ENCODE measurements around the gene POLR2E.

The POLR2E gene

DNA sequence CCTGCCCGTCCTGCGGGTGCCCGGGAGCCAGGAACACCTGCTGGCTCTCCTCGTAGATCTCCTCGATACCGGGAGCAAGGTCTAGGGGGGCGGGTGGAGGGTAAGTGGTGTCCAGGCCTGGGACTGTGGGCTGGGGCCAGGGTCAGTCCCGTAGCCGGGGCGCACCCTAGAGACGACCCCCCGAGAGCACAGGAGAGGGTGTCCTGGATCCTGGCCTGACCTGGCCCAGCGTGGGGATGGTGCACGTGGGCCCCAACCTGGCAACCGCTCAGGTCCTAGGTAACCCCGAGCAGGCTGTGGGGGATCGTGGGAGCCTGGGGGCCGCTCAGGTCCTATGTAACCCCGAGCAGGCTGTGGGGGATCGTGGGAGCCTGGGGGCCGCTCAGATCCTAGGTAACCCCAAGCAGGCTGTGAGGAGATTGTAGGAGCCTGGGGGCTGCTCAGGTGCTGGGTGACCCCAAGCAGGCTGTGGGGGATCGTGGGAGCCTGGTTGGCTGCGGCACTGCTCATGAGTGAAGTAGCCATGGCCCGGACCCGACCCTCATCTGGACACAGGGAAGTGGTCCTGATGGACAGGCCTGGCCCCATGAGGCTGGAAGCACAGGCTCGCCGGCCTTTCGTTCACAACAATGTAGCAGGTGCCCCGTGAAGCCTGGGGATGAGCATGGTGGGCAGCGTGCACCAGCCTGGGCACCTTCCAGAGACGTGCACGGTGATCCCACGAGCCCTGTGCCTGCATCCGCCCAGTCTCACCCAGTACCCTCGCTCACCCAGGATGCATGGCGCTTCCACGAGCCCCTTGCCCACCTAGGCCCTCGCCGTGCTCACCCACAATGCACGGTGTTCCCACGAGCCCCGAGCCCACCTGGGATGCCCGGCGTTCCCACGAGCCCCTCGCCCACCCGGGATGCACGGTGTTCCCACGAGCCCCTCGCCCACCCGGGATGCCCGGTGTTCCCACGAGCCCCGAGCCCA lies 14.8 kb upstream of the POLR2E start:
- no peak for DNase-seq

DNA sequence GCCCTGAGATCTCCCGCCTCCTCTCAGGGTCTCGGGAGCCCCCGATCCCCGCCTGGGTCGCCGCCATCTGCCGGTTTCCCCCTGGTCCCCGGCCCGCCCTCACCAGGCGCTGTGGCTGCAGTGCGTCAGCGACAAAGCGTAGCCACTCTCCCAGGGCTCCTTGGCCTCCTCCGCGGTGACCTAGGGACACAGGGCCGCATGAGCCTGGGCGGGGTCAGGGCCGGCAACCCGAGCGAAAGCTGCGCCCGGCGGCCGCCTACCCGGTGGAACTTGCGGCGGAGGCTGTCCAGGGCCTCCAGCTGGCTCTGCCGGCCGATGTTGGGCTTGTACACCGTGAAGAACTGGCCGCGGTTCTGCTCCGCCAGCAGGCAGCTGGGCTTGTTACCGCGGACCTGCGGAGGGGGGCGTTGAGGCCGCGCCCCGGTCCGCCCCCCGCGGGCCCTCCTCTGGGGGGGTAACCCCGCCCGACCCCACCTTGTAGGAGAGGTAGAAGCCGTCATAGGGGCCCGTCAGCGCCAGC lies 13.9 kb upstream of the POLR2E start:
- DNase-seq: no peak

DNA sequence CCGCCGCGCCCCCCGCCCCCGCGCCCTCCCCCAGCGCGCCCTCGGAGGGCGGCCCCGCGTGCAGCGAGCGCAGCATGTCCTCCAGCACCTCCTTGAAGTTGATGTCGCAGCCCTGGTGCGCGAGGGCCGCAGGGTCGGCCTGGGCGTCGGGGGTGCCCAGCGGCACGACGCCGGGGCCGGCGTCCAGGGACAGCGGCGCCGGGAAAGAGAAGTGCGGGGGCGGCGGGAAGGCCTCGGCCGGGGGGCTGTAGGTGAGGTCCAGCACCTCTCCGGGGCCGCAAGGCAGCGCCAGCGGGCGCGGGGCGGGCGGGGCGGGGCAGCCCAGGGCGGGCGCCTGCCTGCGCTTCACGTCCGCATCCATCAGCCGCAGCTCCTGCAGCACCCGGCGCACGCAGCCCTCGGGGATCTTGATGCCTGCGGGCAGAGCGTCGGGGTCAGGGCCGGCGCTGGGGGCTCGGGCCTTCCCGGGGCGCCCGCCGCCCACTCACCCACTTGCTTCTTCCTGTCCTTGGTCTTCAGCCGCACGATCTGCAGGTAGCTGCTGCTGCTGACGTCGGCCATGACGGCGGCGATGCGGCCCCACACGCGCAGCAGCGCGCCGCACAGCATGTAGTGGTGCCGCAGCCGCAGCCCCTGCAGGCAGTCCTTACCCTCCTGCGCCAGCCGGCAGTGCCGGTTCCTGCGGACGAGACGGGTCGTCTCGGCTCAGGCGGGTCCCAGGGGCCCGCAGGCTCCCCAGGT lies 13.3 kb upstream of the POLR2E start:
- DNase-seq: no peak

DNA sequence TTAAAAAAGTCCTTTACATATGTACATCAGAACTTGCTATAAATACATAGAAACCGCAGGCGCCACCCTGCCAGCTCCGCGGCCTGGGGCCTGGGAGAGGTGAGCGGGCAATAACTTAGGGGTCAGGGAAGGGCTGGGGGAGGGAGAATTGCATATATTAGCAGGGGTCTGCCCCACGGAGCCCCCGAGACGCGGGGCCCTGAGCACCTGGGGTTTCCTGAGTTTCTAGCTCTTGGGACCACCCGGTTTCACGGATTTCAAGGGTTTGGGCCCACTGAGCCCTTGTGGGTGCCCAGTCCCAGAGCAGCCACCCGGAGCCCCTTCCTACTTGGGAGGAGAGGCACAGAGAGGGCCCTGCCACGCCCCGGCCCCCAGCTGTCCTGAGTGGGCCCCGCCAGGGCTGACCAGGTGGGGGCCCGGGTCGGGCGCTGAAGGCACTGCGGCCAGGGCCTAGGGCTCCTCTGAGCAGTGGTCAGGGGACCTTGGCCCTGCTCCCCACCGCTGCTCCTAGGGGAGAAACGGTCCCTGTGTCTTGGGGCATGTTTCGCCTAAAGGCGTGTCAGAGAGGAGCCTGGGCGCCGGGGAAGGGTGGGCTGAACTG lies 12.6 kb upstream of the POLR2E start:
- no peak for DNase-seq

DNA sequence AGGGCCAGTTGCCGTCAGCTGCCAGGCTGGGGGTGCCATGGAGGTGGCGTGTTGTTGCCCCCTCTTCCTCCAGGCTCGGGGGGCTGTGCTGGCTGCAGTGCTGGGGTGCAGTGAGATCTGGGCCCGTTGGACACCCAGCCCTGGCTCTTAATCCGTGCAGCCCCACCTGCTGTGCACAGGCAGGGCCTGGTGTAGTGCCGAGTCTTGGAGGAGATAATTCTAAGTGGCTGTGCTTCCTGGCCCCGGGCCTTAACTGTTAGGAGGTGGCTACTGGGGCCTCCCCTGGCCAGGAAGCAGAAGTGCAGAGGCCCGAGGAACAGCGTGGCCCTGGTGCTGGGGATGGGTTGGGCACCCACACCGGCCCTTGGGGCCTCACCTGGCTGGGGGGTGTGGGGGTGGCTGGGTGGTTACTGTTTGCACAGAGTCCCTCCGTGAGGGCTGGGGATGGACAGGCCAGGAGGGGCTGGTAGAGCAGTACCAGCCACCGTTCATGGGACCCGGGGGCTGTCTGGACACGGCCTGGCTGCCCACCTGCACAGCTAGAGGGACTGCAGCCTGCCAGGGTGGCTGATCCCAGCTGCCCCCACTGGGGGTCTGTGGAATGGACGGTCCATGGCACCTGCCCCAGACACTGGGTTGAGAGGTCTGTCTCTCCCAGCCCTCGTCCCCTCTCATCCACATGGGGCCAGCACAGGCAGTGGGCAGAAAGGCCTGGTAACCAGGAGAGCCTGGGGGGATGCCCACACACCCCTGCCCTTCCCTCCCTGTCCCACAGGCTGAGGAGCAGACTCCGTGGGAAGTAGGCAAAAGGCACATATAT lies 11.9 kb upstream of the POLR2E start:
- DNase-seq: no peak

DNA sequence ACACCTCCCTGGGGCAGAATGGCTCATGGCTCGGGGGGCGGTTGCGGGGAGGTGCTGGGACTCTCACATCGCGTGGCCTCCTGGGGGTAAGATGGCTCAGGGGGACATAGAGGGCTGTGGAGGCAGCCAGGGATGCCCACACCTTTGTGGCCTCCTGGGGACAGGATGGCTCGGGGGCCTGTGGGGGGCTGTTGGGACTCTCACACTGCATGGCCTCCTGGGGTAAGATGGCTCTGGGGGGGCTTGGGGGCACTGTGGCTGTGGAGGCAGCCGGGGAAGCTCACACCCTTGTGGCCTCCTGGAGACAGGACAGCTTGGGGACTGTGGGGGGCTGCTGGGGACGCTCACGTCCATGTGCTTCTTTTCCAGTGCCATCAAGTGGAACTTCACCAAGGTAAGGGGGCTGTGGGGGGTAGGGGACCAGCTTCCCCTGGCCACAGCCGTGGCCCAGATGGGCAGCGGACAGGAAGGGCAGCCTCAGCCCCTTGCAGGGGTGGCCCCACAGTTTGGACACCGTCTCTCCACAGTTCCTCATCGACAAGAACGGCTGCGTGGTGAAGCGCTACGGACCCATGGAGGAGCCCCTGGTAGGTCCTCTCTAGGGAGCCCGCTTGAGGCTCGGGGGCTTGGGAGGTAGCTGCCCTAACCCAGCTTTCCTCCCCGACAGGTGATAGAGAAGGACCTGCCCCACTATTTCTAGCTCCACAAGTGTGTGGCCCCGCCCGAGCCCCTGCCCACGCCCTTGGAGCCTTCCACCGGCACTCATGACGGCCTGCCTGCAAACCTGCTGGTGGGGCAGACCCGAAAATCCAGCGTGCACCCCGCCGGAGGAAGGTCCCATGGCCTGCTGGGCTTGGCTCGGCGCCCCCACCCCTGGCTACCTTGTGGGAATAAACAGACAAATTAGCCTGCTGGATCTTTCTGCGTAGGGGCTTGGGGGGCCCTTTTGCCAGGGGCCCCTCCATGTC lies 11.0 kb upstream of the POLR2E start:
- no peak for DNase-seq

DNA sequence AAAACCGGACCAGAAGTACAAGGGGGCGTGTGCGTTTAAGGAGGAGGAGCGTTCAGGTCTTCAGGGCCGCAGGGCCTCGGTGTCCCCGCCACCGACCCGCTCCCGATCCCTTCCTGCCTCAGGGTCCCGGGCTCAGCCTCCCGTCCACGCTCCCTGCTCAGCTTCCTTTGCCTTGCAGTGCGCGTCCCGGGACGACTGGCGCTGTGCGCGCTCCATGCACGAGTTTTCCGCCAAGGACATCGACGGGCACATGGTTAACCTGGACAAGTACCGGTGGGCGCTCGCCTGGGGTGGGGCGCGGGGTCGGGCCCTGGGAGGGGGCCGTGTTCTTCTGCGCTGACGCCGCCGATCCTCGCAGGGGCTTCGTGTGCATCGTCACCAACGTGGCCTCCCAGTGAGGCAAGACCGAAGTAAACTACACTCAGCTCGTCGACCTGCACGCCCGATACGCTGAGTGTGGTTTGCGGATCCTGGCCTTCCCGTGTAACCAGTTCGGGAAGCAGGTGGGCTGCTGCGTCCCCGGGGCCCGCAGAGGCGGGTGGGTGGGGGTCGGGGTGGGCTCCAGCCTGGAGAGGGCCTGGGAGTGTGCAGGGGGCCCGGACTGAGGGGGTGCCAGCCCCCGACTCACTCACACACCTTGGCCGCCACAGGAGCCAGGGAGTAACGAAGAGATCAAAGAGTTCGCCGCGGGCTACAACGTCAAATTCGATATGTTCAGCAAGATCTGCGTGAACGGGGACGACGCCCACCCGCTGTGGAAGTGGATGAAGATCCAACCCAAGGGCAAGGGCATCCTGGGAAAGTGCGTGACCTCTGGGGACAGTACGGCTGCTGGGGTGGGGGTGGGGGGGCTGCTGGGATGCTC lies 10.1 kb upstream of the POLR2E start:
- DNase-seq: no peak

DNA sequence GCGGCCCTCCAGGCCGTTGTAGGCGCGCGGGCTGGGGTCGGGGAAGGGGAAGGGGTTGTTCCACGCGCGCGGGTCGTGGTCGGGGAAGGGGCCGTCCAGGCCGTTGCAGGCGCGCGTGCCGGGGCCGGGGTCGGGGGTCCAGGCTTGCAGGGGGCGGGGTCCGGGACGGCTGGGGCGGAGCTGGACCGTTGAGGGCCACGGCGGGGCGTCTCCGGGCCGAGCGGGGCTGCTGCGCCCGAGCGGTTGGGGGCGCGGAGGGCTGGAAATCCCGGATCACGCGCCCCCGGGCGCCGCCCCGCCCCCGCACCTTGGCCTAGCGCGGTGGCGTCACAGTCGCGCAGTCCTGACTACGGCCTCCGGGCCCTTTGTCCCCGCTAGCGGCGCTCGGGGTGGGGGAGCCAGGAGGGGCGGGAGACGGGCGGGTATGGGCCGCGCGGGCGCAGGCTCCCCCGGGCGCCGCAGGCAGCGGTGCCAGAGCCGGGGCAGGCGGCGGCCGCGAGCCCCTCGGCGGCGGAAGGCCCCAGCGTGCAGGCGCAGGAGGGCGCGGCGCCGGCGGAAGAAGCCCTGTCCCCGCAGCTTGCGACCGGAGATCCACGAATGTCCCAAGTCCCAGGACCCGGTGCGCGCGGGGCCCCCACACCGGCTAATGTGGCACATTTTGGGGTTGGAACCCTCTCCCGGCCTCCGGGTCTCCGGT lies 9.3 kb upstream of the POLR2E start:
- peak; percentile 92 for DNase-seq

DNA sequence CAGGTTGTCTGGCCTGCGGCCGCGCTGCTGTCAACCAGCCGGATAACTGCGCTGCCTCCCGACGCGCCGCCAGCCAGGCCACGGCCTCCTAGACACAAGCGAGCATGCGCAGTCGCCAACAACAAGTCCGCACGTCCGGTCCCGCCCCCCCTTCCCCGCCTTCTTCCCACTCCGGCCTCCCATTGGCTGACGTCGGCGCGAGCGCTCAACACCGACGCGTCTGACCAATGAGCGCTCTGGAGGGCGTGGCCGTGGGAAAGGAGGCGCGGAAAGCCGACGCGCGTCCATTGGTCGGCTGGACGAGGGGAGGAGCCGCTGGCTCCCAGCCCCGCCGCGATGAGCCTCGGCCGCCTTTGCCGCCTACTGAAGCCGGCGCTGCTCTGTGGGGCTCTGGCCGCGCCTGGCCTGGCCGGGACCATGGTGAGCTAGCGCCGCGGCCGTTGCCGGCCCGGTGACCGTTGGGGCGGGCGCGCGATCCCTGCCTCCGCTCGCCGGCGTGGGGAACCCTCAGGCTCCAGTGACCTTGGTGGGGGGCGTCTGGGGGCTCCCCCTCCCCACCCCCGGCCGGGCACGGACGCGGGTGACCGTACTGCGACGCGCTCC lies 8.6 kb upstream of the POLR2E start, which contains the start of gene GPX4:
Gene GPX4, plus strand, starts transcription at position 287 of the 603 bp plus-strand sequence. Its CDS starts 50 bp downstream, at position 337.
- DNase-seq: peak; percentile 99

DNA sequence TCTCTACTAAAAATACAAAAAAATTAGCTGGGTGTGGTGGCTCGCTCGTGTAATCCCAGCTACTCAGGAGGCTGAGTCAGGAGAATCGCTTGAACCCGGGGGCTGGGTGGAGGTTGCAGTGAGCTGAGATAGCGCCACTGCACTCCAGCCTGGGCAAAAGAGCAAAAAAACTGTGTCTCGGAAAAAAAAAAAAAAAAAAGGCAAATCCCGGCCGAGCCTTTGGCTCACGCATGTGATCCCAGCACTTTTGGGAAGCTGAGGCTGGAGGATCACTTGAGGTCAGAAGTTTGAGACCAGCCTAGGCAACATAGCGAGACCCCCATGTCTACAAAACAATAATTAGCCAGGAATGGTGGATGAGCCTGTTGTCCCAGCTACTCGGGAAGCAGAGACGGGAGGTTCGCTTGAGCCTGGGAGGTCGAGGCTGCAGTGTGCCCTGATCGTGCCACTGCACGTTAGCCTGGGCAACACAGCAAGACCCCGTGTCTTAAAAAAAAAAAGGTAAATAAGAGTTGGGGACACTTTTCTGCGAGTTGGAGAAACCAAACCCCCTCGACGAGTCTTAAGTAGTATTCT lies 8.0 kb upstream of the POLR2E start:
- no peak for DNase-seq

DNA sequence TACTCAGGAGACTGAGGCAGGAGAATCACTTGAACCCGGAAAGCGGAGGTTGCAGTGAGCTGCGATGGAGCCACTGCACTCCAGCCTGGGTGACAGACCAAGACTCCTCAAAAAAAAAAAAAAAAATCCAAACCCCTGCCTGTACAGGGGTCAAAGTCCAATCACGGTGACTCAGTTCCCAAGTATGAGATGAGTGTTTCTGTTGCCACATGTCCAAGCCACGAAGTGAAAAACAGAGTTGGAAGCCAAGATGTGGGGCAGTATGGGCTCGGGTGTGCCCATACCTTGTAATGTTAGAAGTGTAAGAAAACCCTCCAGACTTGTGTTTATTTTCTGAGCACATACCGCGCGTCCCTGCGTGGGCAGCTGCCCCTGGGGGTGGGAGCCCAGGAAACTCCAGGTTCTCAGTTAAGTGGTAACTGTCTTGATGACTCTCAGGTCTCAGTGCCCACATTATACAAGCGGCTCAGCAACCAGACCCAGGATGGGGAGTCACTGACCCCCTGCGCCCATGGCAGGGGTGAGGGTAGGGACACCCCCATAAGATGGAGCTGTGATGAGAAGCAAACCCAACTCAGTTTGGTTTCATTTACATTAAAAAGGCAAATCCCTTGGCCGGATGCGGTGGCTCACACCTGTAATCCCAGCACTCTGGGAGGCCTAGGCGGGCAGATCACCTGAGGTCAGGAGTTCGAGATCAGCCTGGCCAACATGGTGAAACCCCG lies 7.4 kb upstream of the POLR2E start:
- peak; percentile 88 for DNase-seq

DNA sequence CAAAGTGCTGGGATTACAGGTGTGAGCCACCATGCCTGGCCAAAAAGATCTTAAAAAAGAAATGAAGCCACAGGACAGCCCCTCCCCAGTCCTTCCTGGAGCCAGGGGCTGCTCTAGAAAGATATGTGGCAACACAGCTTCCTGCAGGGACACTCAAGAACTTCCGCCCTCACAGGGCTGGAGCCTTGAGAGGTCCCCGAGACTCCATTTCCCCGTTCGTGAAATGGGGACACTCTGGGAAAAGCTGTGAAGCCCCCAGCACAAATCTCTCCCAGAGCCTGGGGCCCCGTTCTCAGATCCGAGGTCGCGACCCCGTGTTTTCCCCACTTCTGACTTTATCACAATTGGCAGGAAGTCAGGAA lies 6.1 kb upstream of the POLR2E start:
- no peak for DNase-seq

DNA sequence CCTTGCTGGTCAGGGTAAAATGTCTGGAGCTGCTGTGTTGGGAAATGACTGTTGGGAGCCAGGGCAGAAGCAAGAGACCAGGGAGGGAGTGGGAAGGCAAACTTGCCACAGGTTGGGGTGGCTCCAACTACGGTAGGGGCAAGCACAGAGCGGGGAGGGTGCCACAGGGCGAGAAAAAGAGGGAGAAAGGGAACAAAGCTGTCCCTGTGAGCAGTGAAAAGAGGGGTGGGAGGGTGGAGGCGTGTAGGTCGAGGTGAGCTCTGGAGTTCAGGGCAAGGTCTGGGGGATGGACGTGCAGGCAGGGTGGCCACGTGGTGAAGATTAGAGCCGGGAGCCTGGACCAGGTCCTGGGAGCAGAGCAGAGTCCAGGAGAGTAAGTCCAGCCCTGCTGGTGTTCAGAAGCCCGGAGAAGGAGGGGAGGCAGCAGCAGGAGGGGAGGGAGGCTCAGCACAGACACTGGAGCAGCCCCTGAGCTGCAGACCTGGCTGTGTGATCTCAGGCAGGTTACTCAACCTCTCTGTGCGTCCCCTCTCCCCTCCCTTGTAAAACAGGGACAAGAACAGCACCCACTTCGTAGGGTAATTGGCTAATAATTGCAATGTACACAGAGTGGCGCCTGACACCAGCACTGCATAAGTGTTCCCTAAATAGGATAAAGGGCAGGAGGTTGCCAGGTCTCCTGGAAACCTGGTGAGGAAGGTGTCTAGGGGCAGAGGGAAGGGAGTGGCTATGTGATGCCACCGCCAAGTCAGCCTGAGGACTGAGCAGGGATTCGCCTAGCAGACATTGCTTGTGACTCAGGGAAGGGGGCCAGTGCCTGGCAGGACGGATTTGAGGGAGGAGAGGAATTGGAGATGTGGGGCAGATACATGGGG lies 3.2 kb upstream of the POLR2E start:
- DNase-seq: no peak

DNA sequence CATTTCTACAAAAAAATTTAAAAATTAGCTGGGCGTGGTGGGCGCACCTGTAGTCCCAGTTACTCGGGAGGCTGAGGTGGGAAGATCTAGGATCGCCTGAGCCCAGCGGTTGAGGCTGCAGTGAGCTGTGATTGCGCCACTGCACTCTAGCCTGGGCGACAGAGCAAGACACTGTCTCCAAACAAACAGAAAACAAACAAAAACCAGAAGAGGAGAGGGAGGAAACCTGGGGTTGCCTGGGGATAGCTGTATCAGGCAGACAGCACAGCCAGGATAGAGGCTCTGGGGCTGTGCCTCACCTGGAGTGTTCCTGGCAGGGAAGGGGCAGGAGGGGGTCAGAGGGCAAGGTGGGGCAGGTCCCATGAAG lies 2.6 kb upstream of the POLR2E start:
- DNase-seq: no peak

DNA sequence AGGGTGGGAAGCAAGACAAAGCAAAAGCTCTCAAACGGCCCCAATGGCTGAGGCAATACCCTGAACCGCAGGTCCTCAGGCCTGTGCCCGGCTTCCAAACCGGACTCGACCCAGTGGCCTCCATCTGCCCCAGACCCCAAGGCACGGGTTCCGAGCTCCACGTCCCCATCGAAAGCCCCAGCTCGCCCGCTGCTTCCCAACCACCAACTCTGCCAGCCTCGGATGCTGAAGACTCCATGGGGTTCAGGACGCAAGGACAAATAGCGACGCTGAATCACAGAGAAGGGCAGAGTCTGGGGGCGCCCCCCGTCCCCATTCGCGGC lies 559 bp downstream of the POLR2E start:
- no peak for DNase-seq

DNA sequence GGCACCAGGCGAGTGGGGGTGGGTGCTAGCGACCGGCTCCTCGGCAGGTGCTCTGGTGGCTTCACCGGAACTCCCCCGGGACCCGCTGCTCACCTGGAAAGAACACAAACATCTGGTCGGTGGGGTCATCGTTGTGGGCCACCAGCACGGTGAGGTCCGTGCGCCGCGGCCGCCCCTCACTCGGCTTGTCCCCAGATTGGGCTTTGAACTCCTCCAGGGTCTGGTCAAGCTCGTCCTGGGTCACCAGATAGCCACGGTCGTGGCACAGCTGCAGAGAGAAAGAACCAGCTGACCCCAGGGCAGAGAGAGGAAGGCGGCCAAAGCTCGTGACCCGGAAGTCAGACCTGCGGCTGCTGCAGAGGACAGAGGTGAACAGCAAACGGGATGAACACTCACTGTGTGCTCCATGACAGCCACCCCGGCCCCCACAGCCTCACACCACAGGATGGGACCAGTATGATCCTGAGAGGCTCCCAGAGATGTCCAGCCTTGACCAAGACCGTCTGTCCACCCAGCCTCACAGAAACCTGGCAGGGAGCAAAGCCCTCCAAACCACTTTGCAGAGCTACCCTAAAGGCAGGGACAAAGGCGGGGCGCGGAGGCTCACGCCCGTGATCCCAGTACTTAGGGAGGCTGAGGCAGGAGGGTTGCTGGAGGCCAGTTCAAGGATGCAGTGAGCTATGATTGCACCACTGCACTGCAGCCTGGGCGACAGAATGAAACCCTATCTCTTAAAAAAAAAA lies 1.2 kb downstream of the POLR2E start:
- DNase-seq: no peak

DNA sequence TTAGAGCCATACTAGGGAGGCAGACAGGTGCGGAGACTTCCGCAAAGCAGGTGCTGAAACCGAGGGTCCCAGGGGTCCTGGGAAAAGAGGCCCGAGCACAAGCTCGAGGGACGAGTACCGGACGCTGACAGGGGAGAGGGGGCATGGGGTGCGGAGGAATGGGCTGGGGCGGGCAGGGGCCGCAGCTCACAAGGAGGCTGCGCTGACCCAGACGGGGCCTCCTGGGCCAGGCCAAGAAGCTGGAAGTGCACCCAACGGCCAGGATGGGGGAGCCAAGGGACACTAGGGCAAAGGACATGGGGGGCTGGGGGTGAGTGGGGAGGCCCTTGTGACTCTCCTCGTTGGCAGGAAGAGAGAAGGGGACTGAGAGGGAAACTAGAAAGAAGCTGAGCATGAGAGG lies 1.8 kb downstream of the POLR2E start:
- no peak for DNase-seq
